GM18951 (cell line): ENCODE data around the gene CACNA1B.
"Not testable (repeated sequence)": the region's sequence is repeated elsewhere in the genome, so short reads cannot be mapped to it uniquely, and the experiment has no call there.

Experiments used
- POLR2A ChIP-seq: IDR thresholded peaks from 4 replicates; pipeline ENCODE4 v1.6.1; 2011; ENCODE audit warnings: mild to moderate bottlenecking; ENCODE audit not compliant: insufficient read length, insufficient read depth; ENCODE audit errors: extremely low read depth
- in situ Hi-C: fragments of 300-500 bp; cut with MboI; formaldehyde crosslinking; loops from one replicate; pipeline ENCODE4 v1.12.0; 2022; ENCODE audit warnings: low sequenced_read_pairs, mixed read lengths, inconsistent platforms; ENCODE audit not compliant: unreplicated experiment

The CACNA1B gene

DNA sequence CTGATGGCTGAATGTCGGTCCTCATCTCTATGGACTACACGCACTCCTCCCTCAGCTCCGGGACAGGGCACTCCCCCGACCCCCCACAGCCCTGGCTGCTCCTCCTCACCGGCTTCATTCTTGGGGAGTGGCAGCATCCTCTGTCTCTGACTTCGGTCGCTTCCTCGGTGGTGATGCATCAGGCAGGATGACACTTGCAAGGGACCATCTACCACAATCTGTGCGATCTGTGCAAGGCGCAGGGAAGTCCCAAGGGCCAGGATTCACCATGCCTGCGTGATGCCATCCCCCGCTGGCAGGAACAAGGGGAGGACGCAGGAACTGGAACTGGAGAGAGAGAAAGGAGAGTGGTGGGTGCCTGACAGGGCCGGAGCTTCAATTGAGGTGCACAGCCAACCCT lies 2.2 kb upstream of the CACNA1B start:
- TF ChIP-seq POLR2A, result no peak
- in situ Hi-C loops, result no loop called here

DNA sequence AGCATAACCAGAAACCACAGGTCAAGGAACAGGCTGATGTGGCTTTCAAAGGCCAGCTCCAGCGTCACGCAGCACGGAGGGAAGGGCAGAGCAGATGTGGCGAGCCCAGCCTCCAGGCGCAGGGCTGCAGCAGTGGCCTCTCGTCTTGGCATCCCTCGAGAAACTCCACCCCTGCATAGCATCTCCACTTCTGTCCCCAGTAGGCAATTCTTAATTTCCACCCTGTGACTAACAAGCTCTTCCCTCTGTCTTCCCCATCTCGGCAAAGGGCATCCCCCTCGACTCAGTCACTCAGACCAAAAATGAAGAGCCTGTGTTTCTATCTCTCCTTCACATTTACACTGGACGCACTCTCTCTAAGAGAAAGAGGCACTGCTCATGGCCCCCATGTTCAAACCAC lies 1.7 kb upstream of the CACNA1B start:
- in situ Hi-C loops, result no loop called here

DNA sequence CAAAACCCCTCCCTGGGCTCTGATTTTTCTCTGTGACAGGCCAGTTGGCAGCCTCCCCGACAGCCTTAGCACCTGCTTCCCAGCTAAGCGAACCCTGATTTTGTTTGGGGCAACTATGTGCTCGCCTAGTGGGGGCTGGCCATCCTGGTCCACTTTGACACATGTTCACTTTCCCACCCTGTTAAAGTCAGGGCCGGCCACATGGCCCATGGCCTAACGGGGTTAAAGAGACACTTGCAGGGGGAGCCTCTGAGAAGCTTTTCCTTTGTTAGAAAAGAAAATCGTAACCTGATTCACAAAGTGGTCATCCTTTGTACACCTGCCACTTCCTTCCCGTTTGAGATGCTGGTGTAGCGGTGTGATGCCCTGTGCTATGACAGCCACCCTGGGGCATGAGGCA lies 1.3 kb upstream of the CACNA1B start:
- TF ChIP-seq POLR2A, result no peak
- in situ Hi-C loops, result no loop called here

More for the DNA sequence above, 1.7 kb upstream of the CACNA1B start:
- TF ChIP-seq POLR2A, result no peak

DNA sequence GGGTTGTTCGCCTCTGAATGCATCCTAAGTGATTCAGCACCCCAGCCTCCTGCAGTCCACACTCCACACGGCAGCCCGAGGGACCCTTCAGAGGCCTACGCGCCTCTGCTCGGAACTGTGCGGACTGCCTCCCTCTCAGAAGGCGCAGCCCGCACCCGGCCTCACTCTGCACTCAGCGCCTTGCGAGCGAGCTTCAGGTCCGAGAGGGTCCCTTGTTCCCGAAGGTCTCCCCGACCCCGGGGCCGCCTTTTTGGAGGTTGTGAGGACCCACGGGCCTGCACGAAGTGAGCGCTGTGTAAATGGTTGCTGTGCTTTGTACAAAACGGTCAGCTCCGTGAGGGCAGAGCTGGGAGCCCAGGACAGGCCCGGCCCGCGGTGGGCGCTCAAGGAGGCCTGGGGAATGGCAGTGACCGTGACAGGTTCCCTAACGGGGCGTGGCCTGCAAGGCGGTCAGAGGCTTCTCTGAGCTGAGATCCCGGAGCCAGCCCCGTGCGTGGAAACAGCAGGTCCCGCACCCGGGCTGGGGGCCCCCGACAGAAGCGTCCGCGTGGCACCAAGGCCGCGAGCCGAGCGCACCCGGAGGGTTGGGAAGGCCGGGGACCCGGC lies 698 bp upstream of the CACNA1B start:
- TF ChIP-seq POLR2A, result no peak
- in situ Hi-C loops, result no loop called here

DNA sequence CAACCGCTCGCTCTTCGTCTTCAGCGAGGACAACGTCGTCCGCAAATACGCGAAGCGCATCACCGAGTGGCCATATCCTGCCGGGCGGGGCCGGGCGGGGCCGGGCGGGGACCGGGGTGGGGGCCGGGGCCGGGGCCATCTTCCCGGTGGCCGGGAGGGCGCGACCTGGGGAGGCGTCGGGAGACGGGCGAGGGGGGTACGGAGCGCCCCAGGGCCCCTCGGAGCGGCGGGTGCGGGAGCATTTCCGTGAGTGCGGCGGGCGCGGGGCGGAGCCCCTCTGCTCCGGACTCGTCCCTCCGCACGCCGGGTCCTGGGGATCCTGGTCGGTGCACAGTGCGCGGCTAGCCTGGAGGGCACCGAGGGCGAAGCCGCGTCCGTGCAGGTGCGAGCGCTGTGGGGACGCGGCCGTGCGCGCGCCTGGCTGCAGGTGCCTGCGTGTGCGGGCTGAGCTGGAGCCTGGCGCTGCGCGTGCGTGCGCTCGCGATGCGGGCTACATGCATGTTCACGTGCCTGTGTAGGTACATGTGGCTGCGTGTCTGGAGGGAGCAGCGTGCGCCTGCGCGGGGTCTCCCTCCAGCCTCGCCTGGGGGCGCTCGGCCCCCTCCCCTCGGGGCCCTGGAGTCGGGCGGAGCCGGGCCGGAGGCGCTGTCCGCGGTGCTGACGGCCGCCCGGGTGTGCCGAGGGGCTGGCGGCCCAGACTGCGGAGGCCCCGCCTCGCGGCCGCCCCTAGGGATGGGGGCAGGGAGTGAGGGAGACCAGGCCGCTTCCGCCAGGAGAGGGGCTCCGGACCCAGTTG lies 762 bp downstream of the CACNA1B start:
- TF ChIP-seq POLR2A, result no peak
- in situ Hi-C loops, result no loop called here

GRCh38 chr9:137879052-137879451 lies 1.5 kb downstream of the CACNA1B start:
- no peak for TF ChIP-seq POLR2A
- in situ Hi-C loops, result no loop called here

- in situ Hi-C loops, result no loop called here
Measured at GRCh38 chr9:137879566-137880150, 2.1 kb downstream of the CACNA1B start.

DNA sequence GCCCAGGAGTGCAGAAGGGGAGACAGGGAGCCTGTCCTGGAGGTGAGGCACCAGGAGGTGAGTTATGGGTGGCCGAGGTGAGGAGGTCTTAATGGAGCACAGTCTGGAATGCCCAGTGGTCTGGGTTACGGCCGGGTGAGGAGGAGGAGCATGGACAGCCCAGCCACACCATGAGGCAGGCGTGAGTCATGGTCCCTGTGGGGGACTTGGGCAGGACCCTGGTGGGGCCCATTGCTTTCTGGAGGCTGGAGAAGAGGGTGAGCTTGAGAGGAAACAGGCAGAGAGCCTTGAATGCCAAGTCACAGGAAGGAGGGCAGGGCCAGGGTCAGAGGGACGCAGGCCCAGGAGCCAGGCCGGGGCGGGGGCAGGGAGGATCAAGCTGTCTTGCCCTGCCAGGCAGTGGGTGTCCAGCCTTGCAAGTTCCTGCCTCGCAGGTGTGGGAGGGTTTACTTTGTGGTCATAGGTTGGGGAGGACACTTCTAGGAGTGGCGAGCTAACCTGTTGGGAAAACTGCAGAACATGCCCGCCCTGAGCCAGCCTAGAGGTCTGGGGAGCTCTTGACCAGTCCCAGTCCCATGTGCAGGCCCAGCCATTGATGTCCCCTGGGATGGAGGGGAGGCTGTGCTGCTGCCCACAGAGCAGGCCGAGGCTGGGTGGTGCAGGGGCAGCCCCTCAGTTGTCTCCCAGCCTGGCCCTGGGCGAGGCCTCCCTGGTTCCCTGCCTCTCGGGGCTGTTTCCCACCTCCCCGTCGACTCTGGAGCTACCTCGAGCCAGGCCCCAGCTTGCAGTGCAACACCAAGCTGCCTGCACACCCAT lies 2.8 kb downstream of the CACNA1B start:
- in situ Hi-C loops, result no loop called here
- no peak for TF ChIP-seq POLR2A

More at GRCh38 chr9:137879566-137880150, 2.1 kb downstream of the CACNA1B start:
- TF ChIP-seq POLR2A, result no peak

GRCh38 chr9:137880976-137881530 lies 3.5 kb downstream of the CACNA1B start:
- no peak for TF ChIP-seq POLR2A
- in situ Hi-C loops, result no loop called here

- no peak for TF ChIP-seq POLR2A
- in situ Hi-C loops, result no loop called here
Measured at GRCh38 chr9:137881591-137882505, 4.3 kb downstream of the CACNA1B start.

DNA sequence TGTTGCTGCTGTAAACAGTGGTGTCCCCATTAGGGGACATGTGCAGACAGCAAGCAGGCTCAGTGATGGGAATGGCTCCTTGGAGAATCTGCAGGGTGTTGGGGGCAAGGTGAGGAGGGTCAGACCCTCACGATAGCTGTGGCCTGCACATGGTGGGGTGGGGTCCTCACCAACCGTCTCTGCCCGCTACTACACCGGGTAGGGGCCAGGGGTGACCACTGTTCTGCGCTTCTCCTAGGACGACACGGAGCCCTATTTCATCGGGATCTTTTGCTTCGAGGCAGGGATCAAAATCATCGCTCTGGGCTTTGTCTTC lies 4.9 kb downstream of the CACNA1B start:
- in situ Hi-C loops, result no loop called here

DNA sequence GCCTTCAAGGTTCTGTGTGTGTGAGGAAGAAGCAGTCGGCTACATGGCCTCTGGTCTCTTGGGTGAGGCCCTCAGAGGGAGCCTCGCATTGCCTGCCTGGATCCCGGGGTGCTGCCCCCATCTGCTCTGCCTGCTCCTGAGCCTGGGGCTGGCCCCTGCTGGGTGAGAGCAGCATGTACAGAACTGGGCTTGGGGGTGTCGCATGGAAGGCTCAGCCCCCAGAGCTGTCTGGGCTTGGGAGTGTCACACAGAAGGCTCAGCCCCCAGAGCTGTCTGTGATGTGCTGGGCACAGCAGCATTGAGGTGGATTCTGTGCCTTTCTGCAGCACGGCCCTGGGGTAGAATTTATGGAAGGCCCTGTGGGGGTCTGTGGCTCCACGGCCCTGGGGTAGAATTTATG lies 6.4 kb downstream of the CACNA1B start:
- in situ Hi-C loops, result not testable (repeated sequence)

More for the DNA sequence above, 4.9 kb downstream of the CACNA1B start:
- no peak for TF ChIP-seq POLR2A

- in situ Hi-C loops, result not testable (repeated sequence)
Measured at GRCh38 chr9:137884547-137884946, 7.0 kb downstream of the CACNA1B start.

GRCh38 chr9:137885121-137885520 lies 7.5 kb downstream of the CACNA1B start:
- in situ Hi-C loops, result not testable (repeated sequence)

DNA sequence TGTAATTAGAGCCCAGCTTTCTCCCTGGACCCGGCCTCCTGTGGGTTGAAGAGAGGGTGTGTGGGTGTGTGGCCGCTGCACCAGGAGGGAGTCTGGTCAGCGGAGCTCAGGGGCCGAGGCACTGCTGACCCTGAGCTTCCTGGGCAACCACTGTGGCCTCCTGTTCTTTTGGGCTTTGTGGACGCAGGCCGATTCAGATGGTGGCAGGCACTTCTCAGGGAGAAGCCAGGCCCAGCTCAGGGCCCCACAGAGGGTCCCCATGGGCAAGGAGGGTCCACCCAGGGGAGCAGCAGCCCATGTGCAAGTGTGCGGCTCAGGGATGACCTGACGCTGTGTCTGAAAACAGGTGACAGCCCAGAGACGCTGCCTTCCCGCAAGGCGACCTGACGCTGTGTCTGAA lies 11.0 kb downstream of the CACNA1B start:
- in situ Hi-C loops, result not testable (repeated sequence)

GRCh38 chr9:137889966-137890365 lies 12.4 kb downstream of the CACNA1B start:
- in situ Hi-C loops, result not testable (repeated sequence)
